Stimulated activated CD4-positive, alpha-beta T cell treated with anti-CD3 and anti-CD28 coated beads, Interleukin-2, amount 100 ng/mL, for 24 hours (primary cell): ENCODE data around the gene ARID3A.
A peak's percentile ranks its signal among the peaks of the same experiment; 100 is the strongest.

Experiments
- DNase-seq, 2 donors: peaks; one replicate each; pipeline ENCODE4 v3.0.0-alpha.2; 2020

ARID3A gene

GRCh38 chr19:913080-913748 lies 12.6 kb upstream of the ARID3A start, which contains the start of gene R3HDM4:
R3HDM4 (minus strand) TSS chr19:913219; CDS start chr19:913157, 62 bp downstream.
- DNase-seq, result peak; percentile 84 to 89

- peak; percentile 46 to 64 for DNase-seq
These were observed 9.1 kb upstream of the ARID3A start for GRCh38 chr19:916645-917322.

- DNase-seq, result peak; percentile 43 to 55
These were observed 8.3 kb upstream of the ARID3A start, which contains the start of gene KISS1R for GRCh38 chr19:917323-918151. KISS1R (plus strand) TSS chr19:917333; CDS start chr19:917503, 170 bp downstream.

- DNase-seq, result no peak
These were observed 7.7 kb upstream of the ARID3A start for GRCh38 chr19:918152-918437.

GRCh38 chr19:918481-919198 lies 7.2 kb upstream of the ARID3A start:
- DNase-seq, result peak in 1 of 2 donors; percentile 62

- DNase-seq, result peak in 1 of 2 donors; percentile 57
These were observed 6.4 kb upstream of the ARID3A start for GRCh38 chr19:919199-920050.

- peak; percentile 66 to 72 for DNase-seq
These were observed 5.6 kb upstream of the ARID3A start for GRCh38 chr19:920051-920864.

GRCh38 chr19:924553-925086 lies 1.2 kb upstream of the ARID3A start:
- peak; percentile 50 to 63 for DNase-seq

- peak in 1 of 2 donors; percentile 40 for DNase-seq
These were observed 729 bp upstream of the ARID3A start for GRCh38 chr19:925087-925525.

- no peak for DNase-seq
These were observed 421 bp downstream of the ARID3A start for GRCh38 chr19:926323-926588.

- DNase-seq, result peak; percentile 50 to 72
These were observed 935 bp downstream of the ARID3A start for GRCh38 chr19:926589-927350.

GRCh38 chr19:927351-927779 lies 1.5 kb downstream of the ARID3A start:
- no peak for DNase-seq

GRCh38 chr19:927780-928401 lies 2.1 kb downstream of the ARID3A start:
- no peak for DNase-seq

- no peak for DNase-seq
These were observed 2.8 kb downstream of the ARID3A start for GRCh38 chr19:928471-929202.

GRCh38 chr19:929203-929890 lies 3.5 kb downstream of the ARID3A start:
- no peak for DNase-seq

- DNase-seq, result no peak
These were observed 4.0 kb downstream of the ARID3A start for GRCh38 chr19:929891-930258.

GRCh38 chr19:931860-932647 lies 6.2 kb downstream of the ARID3A start:
- DNase-seq, result no peak
